Fibroblast of mammary gland (primary cell): Measurements from ENCODE around the gene SPACA4.

Experiments used
- DNase-seq: peaks from one replicate; pipeline ENCODE4 v3.0.0-alpha.2; 2010; ENCODE audit warnings: low read depth
- H3K4me3 ChIP-seq: 2 replicates; pipeline ENCODE4 v1.5.1; 2011; ENCODE audit warnings: low read depth, mild to moderate bottlenecking, low read length, moderate library complexity; ENCODE audit not compliant: control insufficient read depth
- TF ChIP-seq, protein P1 (sequence below): conservative IDR thresholded peaks from 2 replicates; pipeline ENCODE4 v1.5.1; 2011; ENCODE audit warnings: low read depth, low read length, inconsistent platforms; ENCODE audit not compliant: control insufficient read depth, insufficient read depth

Gene SPACA4

DNA sequence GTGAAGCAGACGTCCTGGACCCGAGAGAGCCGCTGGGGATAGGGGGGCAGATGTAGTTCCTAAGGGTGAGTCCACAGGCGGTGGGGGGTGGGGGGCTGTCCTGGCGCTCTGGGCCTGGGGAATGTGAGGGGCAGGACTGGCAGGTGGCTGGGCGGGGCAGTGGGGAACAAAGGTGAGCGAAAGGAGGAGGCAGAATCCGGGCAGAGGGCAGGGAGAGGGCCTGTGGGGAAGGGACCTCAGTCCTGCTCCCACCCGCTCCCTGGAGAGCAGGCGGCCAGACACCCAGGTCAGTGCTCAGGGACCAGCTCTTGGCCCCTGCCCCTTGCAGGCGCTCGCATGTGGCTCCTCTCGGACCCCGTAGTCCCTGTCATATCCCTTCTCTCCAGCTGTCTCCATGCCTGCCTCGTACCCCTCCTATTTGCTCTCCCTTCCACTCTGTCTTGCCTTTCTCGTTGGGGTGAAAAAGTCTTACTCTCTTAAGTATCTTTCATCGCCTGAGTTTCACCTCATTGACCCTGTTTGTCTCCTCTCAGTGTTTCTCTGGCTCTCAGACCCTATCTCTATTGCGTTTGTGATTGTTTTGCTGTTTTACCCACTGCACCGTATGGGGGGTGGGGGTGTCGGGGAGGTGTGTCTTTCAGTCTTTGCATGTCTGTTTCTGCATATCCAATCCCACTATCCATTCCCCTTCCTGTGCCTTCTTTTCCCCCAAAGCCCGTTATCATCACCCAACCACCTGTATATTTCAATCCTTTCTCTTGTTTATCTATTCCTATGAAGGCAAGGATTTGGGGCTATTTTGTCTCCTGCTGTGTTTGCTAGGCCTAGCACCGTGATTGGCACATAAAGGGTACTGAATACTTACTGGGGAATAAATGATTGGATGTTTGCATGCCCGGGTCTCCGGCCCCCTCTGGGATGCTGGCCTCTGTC lies 18.5 kb downstream of the SPACA4 start:
- TF ChIP-seq, protein P1, sequence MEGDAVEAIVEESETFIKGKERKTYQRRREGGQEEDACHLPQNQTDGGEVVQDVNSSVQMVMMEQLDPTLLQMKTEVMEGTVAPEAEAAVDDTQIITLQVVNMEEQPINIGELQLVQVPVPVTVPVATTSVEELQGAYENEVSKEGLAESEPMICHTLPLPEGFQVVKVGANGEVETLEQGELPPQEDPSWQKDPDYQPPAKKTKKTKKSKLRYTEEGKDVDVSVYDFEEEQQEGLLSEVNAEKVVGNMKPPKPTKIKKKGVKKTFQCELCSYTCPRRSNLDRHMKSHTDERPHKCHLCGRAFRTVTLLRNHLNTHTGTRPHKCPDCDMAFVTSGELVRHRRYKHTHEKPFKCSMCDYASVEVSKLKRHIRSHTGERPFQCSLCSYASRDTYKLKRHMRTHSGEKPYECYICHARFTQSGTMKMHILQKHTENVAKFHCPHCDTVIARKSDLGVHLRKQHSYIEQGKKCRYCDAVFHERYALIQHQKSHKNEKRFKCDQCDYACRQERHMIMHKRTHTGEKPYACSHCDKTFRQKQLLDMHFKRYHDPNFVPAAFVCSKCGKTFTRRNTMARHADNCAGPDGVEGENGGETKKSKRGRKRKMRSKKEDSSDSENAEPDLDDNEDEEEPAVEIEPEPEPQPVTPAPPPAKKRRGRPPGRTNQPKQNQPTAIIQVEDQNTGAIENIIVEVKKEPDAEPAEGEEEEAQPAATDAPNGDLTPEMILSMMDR = no peak
- peak overlapping the region; percentile 65 for H3K4me3 ChIP-seq
- DNase-seq = no peak

DNA sequence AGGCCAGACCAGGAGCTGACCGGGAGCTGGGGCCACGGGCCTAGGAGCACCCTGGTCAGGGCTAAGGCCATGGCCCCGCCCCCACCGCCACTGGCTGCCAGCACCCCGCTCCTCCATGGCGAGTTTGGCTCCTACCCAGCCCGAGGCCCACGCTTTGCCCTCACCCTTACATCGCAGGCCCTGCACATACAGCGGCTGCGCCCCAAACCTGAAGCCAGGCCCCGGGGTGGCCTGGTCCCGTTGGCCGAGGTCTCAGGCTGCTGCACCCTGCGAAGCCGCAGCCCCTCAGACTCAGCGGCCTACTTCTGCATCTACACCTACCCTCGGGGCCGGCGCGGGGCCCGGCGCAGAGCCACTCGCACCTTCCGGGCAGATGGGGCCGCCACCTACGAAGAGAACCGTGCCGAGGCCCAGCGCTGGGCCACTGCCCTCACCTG lies 19.4 kb downstream of the SPACA4 start:
- TF ChIP-seq, protein P1 = no peak
- DNase-seq = no peak
- H3K4me3 ChIP-seq = no peak overlapping the region

DNA sequence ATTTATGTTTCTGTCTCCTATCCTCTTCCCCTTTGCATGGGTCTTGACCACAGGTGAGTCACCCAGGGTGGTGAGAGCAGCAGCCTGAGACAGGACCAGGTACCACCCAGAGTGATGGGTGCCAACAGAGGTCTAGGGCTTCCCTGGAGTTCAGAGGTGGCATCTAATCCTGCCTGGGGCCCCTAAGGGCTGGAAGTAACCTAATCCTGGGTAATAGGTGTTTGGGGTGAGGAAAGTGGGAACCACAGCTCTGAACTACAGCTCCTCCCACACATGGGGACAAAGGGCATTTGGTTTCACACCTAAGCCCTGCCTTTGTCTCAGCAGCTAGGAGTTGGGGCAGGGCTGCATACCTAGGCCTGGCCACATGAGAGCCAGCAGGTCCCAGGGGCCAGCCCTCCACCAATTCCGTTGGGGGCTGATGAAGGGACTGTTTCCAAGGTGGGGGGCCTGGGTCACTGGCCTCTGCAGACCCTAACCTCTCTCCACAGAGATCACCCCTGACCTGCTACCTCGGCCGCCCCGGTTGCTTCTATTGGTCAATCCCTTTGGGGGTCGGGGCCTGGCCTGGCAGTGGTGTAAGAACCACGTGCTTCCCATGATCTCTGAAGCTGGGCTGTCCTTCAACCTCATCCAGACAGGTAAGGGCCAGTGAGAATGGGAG lies 20.8 kb downstream of the SPACA4 start:
- no peak for DNase-seq
- TF ChIP-seq, protein P1 = no peak
- H3K4me3 ChIP-seq = no peak overlapping the region

DNA sequence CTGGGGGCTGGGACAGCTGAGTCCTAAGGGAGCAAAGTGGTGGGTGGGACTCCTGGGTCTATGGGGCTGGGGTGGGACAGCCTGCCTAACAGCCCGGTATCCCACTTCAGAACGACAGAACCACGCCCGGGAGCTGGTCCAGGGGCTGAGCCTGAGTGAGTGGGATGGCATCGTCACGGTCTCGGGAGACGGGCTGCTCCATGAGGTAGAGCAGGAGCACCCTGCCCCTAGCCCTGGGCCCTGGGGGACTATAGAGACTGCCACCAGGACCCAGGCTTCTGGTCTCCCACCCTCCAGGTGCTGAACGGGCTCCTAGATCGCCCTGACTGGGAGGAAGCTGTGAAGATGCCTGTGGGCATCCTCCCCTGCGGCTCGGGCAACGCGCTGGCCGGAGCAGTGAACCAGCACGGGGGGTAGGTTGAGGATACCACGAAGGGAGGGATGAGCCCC lies 21.3 kb downstream of the SPACA4 start:
- no peak for DNase-seq
- H3K4me3 ChIP-seq = no peak overlapping the region
- TF ChIP-seq, protein P1 = no peak

DNA sequence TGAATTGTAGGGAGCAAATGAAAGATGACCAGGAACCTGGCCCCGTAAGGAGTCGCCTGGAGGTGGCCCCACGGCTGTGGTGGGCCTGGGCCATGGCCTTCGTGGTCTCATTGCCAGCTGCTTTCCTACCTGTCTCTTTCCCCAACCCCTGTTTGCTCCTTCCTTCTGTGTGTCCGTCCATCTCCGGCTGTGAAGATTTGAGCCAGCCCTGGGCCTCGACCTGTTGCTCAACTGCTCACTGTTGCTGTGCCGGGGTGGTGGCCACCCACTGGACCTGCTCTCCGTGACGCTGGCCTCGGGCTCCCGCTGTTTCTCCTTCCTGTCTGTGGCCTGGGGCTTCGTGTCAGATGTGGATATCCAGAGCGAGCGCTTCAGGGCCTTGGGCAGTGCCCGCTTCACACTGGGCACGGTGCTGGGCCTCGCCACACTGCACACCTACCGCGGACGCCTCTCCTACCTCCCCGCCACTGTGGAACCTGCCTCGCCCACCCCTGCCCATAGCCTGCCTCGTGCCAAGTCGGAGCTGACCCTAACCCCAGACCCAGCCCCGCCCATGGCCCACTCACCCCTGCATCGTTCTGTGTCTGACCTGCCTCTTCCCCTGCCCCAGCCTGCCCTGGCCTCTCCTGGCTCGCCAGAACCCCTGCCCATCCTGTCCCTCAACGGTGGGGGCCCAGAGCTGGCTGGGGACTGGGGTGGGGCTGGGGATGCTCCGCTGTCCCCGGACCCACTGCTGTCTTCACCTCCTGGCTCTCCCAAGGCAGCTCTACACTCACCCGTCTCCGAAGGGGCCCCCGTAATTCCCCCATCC lies 22.1 kb downstream of the SPACA4 start:
- TF ChIP-seq, protein P1 = no peak
- H3K4me3 ChIP-seq = no peak overlapping the region
- no peak for DNase-seq

DNA sequence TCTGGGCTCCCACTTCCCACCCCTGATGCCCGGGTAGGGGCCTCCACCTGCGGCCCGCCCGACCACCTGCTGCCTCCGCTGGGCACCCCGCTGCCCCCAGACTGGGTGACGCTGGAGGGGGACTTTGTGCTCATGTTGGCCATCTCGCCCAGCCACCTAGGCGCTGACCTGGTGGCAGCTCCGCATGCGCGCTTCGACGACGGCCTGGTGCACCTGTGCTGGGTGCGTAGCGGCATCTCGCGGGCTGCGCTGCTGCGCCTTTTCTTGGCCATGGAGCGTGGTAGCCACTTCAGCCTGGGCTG lies 22.7 kb downstream of the SPACA4 start:
- TF ChIP-seq, protein P1 = no peak
- H3K4me3 ChIP-seq = no peak overlapping the region
- no peak for DNase-seq
